ENCODE data around the gene SOX11. TPM values are rescaled to one million over a fixed set of nuclear protein-coding genes. Genes with fewer than 3 reads are reported as not detected.

SOX11 gene
- total and polyA plus RNA-seq, 2 of the 8 experiments (the other 6 are each of a cell fraction or from before 2014, with no cell fraction given), result 9.0 to 55.6 TPM

DNA sequence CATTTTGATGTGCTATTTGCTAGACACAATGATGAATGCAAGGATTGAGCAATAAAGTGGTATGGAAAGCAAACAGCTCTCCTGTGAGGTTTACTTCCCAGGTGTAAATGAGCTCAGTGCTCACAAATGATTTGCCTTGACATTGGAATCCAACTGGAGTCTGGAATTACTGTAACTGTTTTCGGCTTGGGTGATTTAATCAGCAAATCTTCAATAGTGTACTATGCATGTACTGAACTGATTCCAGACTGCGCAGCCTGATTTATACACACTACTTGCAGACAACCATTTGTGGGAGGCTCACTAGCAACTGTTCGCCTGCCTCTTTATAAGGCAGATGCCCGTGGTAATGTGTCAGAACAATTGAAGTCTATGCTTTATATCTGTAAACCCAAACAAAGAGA, 27.9 kb upstream of the SOX11 start (continued):
- TF ChIP-seq, protein P1, sequence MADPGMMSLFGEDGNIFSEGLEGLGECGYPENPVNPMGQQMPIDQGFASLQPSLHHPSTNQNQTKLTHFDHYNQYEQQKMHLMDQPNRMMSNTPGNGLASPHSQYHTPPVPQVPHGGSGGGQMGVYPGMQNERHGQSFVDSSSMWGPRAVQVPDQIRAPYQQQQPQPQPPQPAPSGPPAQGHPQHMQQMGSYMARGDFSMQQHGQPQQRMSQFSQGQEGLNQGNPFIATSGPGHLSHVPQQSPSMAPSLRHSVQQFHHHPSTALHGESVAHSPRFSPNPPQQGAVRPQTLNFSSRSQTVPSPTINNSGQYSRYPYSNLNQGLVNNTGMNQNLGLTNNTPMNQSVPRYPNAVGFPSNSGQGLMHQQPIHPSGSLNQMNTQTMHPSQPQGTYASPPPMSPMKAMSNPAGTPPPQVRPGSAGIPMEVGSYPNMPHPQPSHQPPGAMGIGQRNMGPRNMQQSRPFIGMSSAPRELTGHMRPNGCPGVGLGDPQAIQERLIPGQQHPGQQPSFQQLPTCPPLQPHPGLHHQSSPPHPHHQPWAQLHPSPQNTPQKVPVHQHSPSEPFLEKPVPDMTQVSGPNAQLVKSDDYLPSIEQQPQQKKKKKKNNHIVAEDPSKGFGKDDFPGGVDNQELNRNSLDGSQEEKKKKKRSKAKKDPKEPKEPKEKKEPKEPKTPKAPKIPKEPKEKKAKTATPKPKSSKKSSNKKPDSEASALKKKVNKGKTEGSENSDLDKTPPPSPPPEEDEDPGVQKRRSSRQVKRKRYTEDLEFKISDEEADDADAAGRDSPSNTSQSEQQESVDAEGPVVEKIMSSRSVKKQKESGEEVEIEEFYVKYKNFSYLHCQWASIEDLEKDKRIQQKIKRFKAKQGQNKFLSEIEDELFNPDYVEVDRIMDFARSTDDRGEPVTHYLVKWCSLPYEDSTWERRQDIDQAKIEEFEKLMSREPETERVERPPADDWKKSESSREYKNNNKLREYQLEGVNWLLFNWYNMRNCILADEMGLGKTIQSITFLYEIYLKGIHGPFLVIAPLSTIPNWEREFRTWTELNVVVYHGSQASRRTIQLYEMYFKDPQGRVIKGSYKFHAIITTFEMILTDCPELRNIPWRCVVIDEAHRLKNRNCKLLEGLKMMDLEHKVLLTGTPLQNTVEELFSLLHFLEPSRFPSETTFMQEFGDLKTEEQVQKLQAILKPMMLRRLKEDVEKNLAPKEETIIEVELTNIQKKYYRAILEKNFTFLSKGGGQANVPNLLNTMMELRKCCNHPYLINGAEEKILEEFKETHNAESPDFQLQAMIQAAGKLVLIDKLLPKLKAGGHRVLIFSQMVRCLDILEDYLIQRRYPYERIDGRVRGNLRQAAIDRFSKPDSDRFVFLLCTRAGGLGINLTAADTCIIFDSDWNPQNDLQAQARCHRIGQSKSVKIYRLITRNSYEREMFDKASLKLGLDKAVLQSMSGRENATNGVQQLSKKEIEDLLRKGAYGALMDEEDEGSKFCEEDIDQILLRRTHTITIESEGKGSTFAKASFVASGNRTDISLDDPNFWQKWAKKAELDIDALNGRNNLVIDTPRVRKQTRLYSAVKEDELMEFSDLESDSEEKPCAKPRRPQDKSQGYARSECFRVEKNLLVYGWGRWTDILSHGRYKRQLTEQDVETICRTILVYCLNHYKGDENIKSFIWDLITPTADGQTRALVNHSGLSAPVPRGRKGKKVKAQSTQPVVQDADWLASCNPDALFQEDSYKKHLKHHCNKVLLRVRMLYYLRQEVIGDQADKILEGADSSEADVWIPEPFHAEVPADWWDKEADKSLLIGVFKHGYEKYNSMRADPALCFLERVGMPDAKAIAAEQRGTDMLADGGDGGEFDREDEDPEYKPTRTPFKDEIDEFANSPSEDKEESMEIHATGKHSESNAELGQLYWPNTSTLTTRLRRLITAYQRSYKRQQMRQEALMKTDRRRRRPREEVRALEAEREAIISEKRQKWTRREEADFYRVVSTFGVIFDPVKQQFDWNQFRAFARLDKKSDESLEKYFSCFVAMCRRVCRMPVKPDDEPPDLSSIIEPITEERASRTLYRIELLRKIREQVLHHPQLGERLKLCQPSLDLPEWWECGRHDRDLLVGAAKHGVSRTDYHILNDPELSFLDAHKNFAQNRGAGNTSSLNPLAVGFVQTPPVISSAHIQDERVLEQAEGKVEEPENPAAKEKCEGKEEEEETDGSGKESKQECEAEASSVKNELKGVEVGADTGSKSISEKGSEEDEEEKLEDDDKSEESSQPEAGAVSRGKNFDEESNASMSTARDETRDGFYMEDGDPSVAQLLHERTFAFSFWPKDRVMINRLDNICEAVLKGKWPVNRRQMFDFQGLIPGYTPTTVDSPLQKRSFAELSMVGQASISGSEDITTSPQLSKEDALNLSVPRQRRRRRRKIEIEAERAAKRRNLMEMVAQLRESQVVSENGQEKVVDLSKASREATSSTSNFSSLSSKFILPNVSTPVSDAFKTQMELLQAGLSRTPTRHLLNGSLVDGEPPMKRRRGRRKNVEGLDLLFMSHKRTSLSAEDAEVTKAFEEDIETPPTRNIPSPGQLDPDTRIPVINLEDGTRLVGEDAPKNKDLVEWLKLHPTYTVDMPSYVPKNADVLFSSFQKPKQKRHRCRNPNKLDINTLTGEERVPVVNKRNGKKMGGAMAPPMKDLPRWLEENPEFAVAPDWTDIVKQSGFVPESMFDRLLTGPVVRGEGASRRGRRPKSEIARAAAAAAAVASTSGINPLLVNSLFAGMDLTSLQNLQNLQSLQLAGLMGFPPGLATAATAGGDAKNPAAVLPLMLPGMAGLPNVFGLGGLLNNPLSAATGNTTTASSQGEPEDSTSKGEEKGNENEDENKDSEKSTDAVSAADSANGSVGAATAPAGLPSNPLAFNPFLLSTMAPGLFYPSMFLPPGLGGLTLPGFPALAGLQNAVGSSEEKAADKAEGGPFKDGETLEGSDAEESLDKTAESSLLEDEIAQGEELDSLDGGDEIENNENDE (IDR thresholded peaks at IDR 0.05; ENCODE audit: insufficient replicate concordance, low read length), result no peak
- TF ChIP-seq, protein P2, sequence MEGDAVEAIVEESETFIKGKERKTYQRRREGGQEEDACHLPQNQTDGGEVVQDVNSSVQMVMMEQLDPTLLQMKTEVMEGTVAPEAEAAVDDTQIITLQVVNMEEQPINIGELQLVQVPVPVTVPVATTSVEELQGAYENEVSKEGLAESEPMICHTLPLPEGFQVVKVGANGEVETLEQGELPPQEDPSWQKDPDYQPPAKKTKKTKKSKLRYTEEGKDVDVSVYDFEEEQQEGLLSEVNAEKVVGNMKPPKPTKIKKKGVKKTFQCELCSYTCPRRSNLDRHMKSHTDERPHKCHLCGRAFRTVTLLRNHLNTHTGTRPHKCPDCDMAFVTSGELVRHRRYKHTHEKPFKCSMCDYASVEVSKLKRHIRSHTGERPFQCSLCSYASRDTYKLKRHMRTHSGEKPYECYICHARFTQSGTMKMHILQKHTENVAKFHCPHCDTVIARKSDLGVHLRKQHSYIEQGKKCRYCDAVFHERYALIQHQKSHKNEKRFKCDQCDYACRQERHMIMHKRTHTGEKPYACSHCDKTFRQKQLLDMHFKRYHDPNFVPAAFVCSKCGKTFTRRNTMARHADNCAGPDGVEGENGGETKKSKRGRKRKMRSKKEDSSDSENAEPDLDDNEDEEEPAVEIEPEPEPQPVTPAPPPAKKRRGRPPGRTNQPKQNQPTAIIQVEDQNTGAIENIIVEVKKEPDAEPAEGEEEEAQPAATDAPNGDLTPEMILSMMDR (IDR thresholded peaks at IDR 0.05; ENCODE audit: control extremely low read depth in 1 of 3, insufficient read depth in 1 of 3, low read depth in 1 of 3, low read length in 3 of 3), result no peak
